Breast epithelium (tissue), 3 donors: ENCODE results near the gene OR2T2.
"Not testable (repeated sequence)": the region's sequence is repeated elsewhere in the genome, so short reads cannot be mapped to it uniquely, and the experiment has no call there.

Experiments used
- POLR2A ChIP-seq: fragments of 450-650 bp; IDR thresholded peaks from one replicate; pipeline ENCODE4 v1.6.1; 2016; ENCODE audit warnings: antibody characterized with exemption, mild to moderate bottlenecking, moderate library complexity
- POLR2AphosphoS5 ChIP-seq, 3 donors: sonication (generic); formaldehyde crosslinking; IDR thresholded peaks; one replicate each; pipeline ENCODE4 v1.6.1; 2017; ENCODE audit warnings: antibody characterized with exemption in 3 of 3
- TF ChIP-seq, protein P1 (sequence below), 3 donors: fragments of 450-650 bp; IDR thresholded peaks; one replicate each; pipeline ENCODE4 v1.5.1; 2016 to 2017; ENCODE audit warnings: antibody characterized with exemption in 3 of 3, mild to moderate bottlenecking in 3 of 3, moderate library complexity in 3 of 3

DNA sequence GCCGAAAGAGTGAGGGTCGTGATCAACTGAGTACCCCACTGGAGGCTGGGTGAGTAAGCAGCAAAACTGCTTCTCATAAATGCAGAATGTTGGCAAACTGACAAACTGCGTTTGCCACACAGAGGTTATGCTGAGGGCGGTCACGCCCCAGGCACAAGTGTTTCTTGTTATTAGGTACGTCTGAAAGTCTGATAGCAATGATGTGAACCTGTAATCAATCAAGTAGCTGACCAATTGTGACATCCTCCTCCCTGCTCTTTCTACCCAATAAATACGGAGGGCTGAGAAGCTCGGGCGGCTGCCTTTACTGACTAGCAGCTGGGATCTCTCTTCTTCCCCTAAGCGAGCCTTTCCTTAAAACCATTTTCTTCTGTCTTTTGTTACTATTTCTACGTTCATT lies 13.8 kb upstream of the OR2T2 start:
- TF ChIP-seq, protein P1, sequence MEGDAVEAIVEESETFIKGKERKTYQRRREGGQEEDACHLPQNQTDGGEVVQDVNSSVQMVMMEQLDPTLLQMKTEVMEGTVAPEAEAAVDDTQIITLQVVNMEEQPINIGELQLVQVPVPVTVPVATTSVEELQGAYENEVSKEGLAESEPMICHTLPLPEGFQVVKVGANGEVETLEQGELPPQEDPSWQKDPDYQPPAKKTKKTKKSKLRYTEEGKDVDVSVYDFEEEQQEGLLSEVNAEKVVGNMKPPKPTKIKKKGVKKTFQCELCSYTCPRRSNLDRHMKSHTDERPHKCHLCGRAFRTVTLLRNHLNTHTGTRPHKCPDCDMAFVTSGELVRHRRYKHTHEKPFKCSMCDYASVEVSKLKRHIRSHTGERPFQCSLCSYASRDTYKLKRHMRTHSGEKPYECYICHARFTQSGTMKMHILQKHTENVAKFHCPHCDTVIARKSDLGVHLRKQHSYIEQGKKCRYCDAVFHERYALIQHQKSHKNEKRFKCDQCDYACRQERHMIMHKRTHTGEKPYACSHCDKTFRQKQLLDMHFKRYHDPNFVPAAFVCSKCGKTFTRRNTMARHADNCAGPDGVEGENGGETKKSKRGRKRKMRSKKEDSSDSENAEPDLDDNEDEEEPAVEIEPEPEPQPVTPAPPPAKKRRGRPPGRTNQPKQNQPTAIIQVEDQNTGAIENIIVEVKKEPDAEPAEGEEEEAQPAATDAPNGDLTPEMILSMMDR (IDR thresholded peaks at IDR 0.05) = not testable (repeated sequence)
- not testable (repeated sequence) for TF ChIP-seq POLR2AphosphoS5 (IDR thresholded peaks at IDR 0.05); POLR2A
